ENCODE measurements around the gene RAPGEF2. TPM values are rescaled to one million over a fixed set of nuclear protein-coding genes. Genes with fewer than 3 reads are reported as not detected.
"Not testable (repeated sequence)": the region's sequence is repeated elsewhere in the genome, so short reads cannot be mapped to it uniquely, and the experiment has no call there.

RAPGEF2 gene
- total and polyA plus RNA-seq, 11 donors, result 10.6 to 75.9 (median 51.2) TPM

GRCh38 chr4:159248384-159249178, 145.7 kb downstream of the RAPGEF2 start:
- DNase-seq, result peak in 1 of 5 donors; percentile 23
- peak overlapping the region in 10 of 12 donors; percentile 7 to 47 (median 40) for H3K4me3 ChIP-seq
- TF ChIP-seq POLR2A (IDR thresholded peaks at IDR 0.05), result no peak
- no peak for TF ChIP-seq CTCF (IDR thresholded peaks at IDR 0.05)
- peak; percentile 82 to 91 (median 84) for ATAC-seq
- peaks cover 0 to 29% (median 8%) of the 10 kb centered on the region in 9 donors for H3K36me3 ChIP-seq
- H3K27ac ChIP-seq, result peak overlapping the region; percentile 8 to 79 (median 62)
- peaks cover 0 to 47% (median 28%) of the 10 kb centered on the region in 12 donors for H3K4me1 ChIP-seq
- WGBS, 4 donors, result 17 to 29% (median 22%) methylated on average over 7 of the region's 7 CpGs
- intact Hi-C loops (cut with DNase I), result loop anchor here in 1 of 10 donors (5.0 kb wide), 1 partner anchor 49 kb away; no protein-coding TSS in a partner anchor
- H3K9me3 ChIP-seq, result no peaks in the 10 kb centered on the region
- no peaks in the 10 kb centered on the region for H3K27me3 ChIP-seq

DNA sequence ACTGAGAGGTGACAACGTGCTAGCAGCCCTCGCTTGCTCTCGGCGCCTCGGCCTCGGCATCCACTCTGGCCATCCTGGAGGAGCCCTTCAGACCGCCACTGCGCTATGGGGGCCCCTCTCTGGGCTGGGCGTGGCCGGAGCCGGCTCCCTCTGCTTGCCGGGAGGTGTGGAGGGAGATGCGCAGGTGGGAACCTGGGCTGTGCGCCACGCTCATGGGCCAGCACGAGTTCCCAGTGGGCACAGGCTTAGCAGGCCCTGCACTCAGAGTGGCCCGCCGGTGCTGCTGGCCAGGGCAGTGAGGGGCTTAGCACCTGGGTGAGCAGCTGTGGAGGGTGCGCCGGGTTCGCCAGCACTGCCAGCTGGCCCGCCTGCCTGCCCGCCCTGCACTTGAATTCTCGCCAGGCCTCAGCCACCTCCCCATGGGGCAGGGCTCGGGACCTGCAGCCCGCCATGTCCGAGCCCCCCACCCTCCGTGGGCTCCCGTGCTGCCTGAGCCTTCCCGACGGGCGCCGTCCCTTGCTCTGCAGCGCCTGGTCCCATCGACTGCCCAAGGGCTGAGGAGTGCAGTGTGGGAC, 148.0 kb downstream of the RAPGEF2 start:
- intact Hi-C loops (cut with DNase I), result no loop called here
- ATAC-seq (peak in 3 of 4 donors; percentile 4 to 62 (median 8)), DNase-seq (no peak)
- Histone ChIP-seq H3K4me1 (peaks cover 0 to 47% (median 28%) of the 10 kb centered on the region in 12 donors), H3K9me3 (no peaks in the 10 kb centered on the region), H3K4me3 (no peak overlapping the region), H3K27me3 (no peaks in the 10 kb centered on the region), H3K27ac (peak overlapping the region in 3 of 12 donors; percentile 7 to 71 (median 29)), H3K36me3 (peaks cover 0 to 23% (median 0%) of the 10 kb centered on the region in 9 donors)
- WGBS, 4 donors, result 95 to 99% (median 98%) methylated on average over 8 to 35 of the region's 35 CpGs
- TF ChIP-seq POLR2A (IDR thresholded peaks at IDR 0.05) (no peak), CTCF (IDR thresholded peaks at IDR 0.05) (no peak)

DNA sequence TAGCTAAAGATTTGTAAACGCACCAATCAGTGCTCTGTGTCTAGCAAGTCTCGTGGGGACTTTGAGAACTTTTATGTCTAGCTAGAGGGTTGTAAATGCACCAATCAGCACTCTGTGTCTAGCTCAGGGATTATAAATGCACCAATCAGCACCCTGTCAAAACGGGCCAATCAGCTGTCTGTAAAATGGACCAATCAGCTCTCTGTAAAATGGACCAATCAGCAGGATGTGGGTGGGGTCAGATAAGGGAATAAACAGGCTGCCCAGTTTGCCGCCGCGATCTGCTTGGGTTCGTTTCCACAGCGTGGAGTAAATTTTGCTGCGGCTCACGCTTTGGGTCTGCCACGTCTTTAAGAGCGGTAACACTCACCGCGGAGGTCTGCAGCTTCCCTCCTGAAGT, 148.7 kb downstream of the RAPGEF2 start:
- H3K9me3 ChIP-seq; intact Hi-C loops (cut with DNase I); ATAC-seq; H3K4me3 ChIP-seq; DNase-seq; H3K27me3 ChIP-seq: not testable (repeated sequence)
- H3K4me1 ChIP-seq, result peaks cover 0 to 44% (median 27%) of the 10 kb centered on the region in 12 donors
- WGBS, 4 donors, result 90 to 98% (median 97%) methylated on average over 13 to 14 of the region's 14 CpGs
- H3K27ac ChIP-seq, result peak overlapping the region in 7 of 12 donors; percentile 20 to 71 (median 56)
- peaks cover 0 to 29% (median 0%) of the 10 kb centered on the region in 9 donors for H3K36me3 ChIP-seq

DNA sequence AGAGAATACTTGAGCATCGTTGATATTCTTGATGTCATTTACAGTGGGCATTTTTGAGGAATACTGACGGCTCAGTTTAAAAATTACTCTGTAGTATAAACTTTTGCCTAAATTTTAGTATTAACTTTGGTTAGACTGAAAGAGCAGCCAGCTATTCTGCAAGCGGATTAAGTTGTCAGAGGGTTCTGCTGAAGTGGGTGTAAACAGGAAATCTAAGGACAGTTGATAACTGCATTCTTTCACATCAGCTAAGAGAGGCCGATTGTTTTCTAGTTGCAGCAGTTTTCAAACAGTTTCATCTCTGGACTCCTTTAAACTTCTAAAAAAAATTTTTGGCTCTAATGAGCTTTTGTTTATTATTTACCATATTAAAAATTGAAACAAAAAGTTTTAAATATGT, 149.6 kb downstream of the RAPGEF2 start:
- peaks cover 0 to 30% (median 0%) of the 10 kb centered on the region in 9 donors for H3K36me3 ChIP-seq
- WGBS, 4 donors, result 9 to 14% (median 11%) methylated on average over 4 of the region's 4 CpGs
- TF ChIP-seq CTCF (IDR thresholded peaks at IDR 0.05), result no peak
- no peak for TF ChIP-seq POLR2A (IDR thresholded peaks at IDR 0.05)
- peak overlapping the region in 11 of 12 donors; percentile 7 to 71 (median 55) for H3K27ac ChIP-seq
- ATAC-seq (peak; percentile 47 to 63 (median 54)), DNase-seq (no peak)
- H3K27me3 ChIP-seq, result no peaks in the 10 kb centered on the region
- H3K4me3 ChIP-seq, result no peak overlapping the region
- peaks cover 0 to 51% (median 30%) of the 10 kb centered on the region in 12 donors for H3K4me1 ChIP-seq
- intact Hi-C loops (cut with DNase I), result no loop called here
- no peaks in the 10 kb centered on the region for H3K9me3 ChIP-seq
